Neuronal stem cell (in vitro differentiated cells): Measurements from ENCODE around the gene EML5.
"Not testable (repeated sequence)": the region's sequence is repeated elsewhere in the genome, so short reads cannot be mapped to it uniquely, and the experiment has no call there.

Experiments
- DNase-seq: peaks from one replicate; pipeline ENCODE4 v3.0.0-alpha.2; 2013; ENCODE audit warnings: low spot score
- H2AFZ ChIP-seq: one replicate; pipeline ENCODE4 v1.6.1; 2013; ENCODE audit warnings: mild to moderate bottlenecking, low read length, inconsistent platforms
- H2AK5ac ChIP-seq: 2 replicates; pipeline ENCODE4 v1.6.1; 2013; ENCODE audit warnings: low read depth, mild to moderate bottlenecking, inconsistent platforms, low read length, moderate library complexity, mixed read lengths
- H2BK120ac ChIP-seq: 2 replicates; pipeline ENCODE4 v1.6.1; 2013; ENCODE audit warnings: low read depth, mild to moderate bottlenecking, inconsistent platforms, low read length, moderate library complexity, mixed read lengths
- H2BK12ac ChIP-seq: one replicate; pipeline ENCODE4 v1.6.1; 2013; ENCODE audit warnings: low read length, inconsistent platforms
- H2BK15ac ChIP-seq: 2 replicates; pipeline ENCODE4 v1.6.1; 2013; ENCODE audit warnings: mild to moderate bottlenecking, low read length, inconsistent platforms, mixed read lengths
- H2BK5ac ChIP-seq: one replicate; pipeline ENCODE4 v1.6.1; 2013; ENCODE audit warnings: inconsistent platforms, mild to moderate bottlenecking, low read length, moderate library complexity
- H3K14ac ChIP-seq: one replicate; pipeline ENCODE4 v1.6.1; 2013; ENCODE audit warnings: low read length, inconsistent platforms
- H3K18ac ChIP-seq: 2 replicates; pipeline ENCODE4 v1.6.1; 2013; ENCODE audit warnings: low read length, inconsistent platforms
- H3K23ac ChIP-seq: 2 replicates; pipeline ENCODE4 v1.6.1; 2013; ENCODE audit warnings: low read depth, mild to moderate bottlenecking, mixed read lengths, low read length, inconsistent platforms; ENCODE audit not compliant: poor library complexity
- H3K27ac ChIP-seq: replicated peaks from 3 replicates; pipeline ENCODE4 v1.5.1; 2013; ENCODE audit warnings: low read length, inconsistent platforms
- H3K27me3 ChIP-seq, 3 experiments: 2 replicates each; pipeline ENCODE4 v1.6.1; 2013; ENCODE audit warnings: low read length in 3 of 3, mild to moderate bottlenecking in 2 of 3, inconsistent platforms in 1 of 3, low read depth in 1 of 3, mixed read lengths in 1 of 3, moderate library complexity in 1 of 3; ENCODE audit not compliant: control insufficient read depth in 3 of 3, insufficient read depth in 3 of 3
- H3K36me3 ChIP-seq, 2 donors: replicated peaks in 1 of 2; 2 replicates each; pipeline ENCODE4 v1.6.1; 2013; ENCODE audit warnings: low read length in 2 of 2; ENCODE audit not compliant: control insufficient read depth in 2 of 2, insufficient read depth in 2 of 2
- H3K4ac ChIP-seq: 2 replicates; pipeline ENCODE4 v1.6.1; 2013; ENCODE audit warnings: inconsistent platforms, mild to moderate bottlenecking, low read length, moderate library complexity
- H3K4me1 ChIP-seq, 2 donors: 1 replicate in 1 of 2; 2 replicates in 1 of 2; pipeline ENCODE4 v1.6.1; 2013; ENCODE audit warnings: low read length in 2 of 2, low read depth in 1 of 2; ENCODE audit not compliant: control insufficient read depth in 2 of 2, insufficient read depth in 1 of 2
- H3K4me2 ChIP-seq: one replicate; pipeline ENCODE4 v1.6.1; 2013; ENCODE audit warnings: mild to moderate bottlenecking, low read length, inconsistent platforms; ENCODE audit not compliant: insufficient read depth, poor library complexity, severe bottlenecking
- H3K4me3 ChIP-seq, 2 donors: 2 replicates each; pipeline ENCODE4 v1.5.1; 2013; ENCODE audit warnings: low read length in 2 of 2, mild to moderate bottlenecking in 2 of 2, inconsistent platforms in 1 of 2, moderate library complexity in 1 of 2
- H3K79me1 ChIP-seq: one replicate; pipeline ENCODE4 v1.6.1; 2013; ENCODE audit warnings: low read depth, mild to moderate bottlenecking, inconsistent platforms, low read length, moderate library complexity
- H3K9ac ChIP-seq: one replicate; pipeline ENCODE4 v1.6.1; 2013; ENCODE audit warnings: mild to moderate bottlenecking, low read depth, low read length, inconsistent platforms; ENCODE audit not compliant: poor library complexity
- H3K9me3 ChIP-seq, 2 donors: replicated peaks in 1 of 2; 2 replicates each; pipeline versions ENCODE3 to v1.6.1; 2013; ENCODE audit warnings: low read length in 2 of 2, mild to moderate bottlenecking in 2 of 2, inconsistent platforms in 1 of 2, low read depth in 1 of 2, mixed read lengths in 1 of 2, moderate library complexity in 1 of 2; ENCODE audit not compliant: control insufficient read depth in 2 of 2, insufficient read depth in 1 of 2
- H4K8ac ChIP-seq: one replicate; pipeline ENCODE4 v1.6.1; 2013; ENCODE audit warnings: low read depth, mild to moderate bottlenecking, inconsistent platforms, low read length, moderate library complexity
- H4K91ac ChIP-seq: one replicate; pipeline ENCODE4 v1.6.1; 2013; ENCODE audit warnings: low read length, low read depth, mild to moderate bottlenecking, inconsistent platforms; ENCODE audit not compliant: poor library complexity
- WGBS, 2 donors: extraction: QIAGEN DNeasy Blood & Tissue Kit; methylation state at CpG; one replicate each; pipeline ENCODE4 v1.1.7; 2013; ENCODE audit warnings: missing lambda C conversion rate in 2 of 2, mixed read lengths in 1 of 2; ENCODE audit not compliant: insufficient read length in 2 of 2, insufficient replicate concordance in 1 of 2; ENCODE audit errors: extremely low coverage in 2 of 2; 5-methylcytosine and 5-hydroxymethylcytosine counted together

The EML5 gene

DNA sequence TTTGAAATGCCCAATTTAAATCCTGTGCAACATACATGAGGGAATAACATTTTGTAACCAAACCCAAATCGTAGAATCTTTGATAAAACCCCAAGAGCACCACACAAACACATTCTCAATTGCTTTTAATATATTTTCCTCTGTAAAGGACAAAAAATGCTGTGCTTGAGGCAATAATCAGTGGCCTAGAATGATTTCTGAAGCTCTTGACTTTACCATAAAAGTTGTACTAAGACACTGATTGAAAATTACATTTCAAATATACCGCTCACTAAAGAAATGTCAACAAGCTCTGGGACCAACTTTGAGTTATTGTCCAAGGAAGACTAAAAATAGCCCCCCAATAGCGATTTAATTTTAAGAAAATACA, 1.5 kb downstream of the EML5 start:
- Histone ChIP-seq H3K23ac (no peak overlapping the region), H2AK5ac (no peak overlapping the region), H3K14ac (no peak overlapping the region), H2BK120ac (no peak overlapping the region), H3K27ac (no peak overlapping the region), H2BK5ac (no peak overlapping the region), H3K9ac (no peak overlapping the region), H3K36me3 (no peaks in the 10 kb centered on the region), H2BK12ac (no peak overlapping the region), H3K27me3 (peaks cover 0 to 53% (median 20%) of the 10 kb centered on the region in 3 experiments), H3K4ac (no peak overlapping the region), H4K91ac (no peak overlapping the region), H3K4me2 (no peak overlapping the region), H3K4me3 (no peak overlapping the region), H4K8ac (no peak overlapping the region), H3K9me3 (no peaks in the 10 kb centered on the region), H2BK15ac (no peak overlapping the region), H3K18ac (no peak overlapping the region), H2AFZ (no peak overlapping the region), H3K79me1 (no peaks in the 10 kb centered on the region), H3K4me1 (no peaks in the 10 kb centered on the region)
- DNase-seq = no peak
- no CpG with 5 or more reads among the region's 3 CpGs for WGBS, 2 donors

DNA sequence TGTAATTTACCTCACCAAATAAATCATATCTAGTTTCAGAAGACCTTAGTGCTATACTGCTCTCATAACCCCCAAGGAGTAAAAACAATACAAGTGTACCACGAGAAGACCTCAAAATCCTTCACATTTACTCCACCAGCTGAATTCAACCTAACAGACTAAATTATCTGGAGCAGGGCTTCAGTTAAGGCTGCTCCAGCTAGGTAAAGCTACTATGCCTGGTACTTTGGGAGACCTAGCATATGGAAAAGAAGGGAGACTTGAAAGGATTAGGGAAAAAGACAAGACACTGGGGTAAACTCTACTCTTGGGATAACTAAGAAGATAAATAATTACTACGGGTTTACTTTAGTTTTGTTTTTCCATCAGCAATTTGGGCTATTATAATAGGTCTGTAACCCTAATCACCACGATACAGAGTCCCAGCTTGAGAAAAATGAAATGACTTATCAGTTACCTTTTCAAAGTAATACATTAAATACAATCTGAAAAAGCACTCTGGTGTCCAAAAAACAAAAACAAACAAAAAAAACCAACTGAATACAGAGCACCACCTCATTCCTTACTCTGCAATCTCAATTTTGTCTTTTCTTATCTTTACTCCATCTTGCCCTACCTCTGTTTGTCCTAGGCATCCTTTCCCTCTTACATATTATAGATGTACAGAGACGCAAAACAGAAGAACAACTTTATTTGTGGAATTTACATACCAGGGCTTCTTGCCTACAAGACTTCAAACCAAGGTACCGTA, 2.1 kb downstream of the EML5 start:
- no peak overlapping the region for H3K23ac ChIP-seq
- no peak overlapping the region for H4K8ac ChIP-seq
- no peak overlapping the region for H4K91ac ChIP-seq
- no peak overlapping the region for H3K4ac ChIP-seq
- H3K4me2 ChIP-seq = no peak overlapping the region
- H3K4me1 ChIP-seq = no peaks in the 10 kb centered on the region
- no peak overlapping the region for H2BK120ac ChIP-seq
- DNase-seq = no peak
- no peak overlapping the region for H2AFZ ChIP-seq
- H2AK5ac ChIP-seq = no peak overlapping the region
- no peak overlapping the region for H3K27ac ChIP-seq
- no peak overlapping the region for H2BK12ac ChIP-seq
- no peaks in the 10 kb centered on the region for H3K36me3 ChIP-seq
- H3K9ac ChIP-seq = no peak overlapping the region
- peaks cover 0 to 57% (median 20%) of the 10 kb centered on the region in 3 experiments for H3K27me3 ChIP-seq
- no peaks in the 10 kb centered on the region for H3K9me3 ChIP-seq
- H2BK15ac ChIP-seq = no peak overlapping the region
- H3K14ac ChIP-seq = no peak overlapping the region
- no peak overlapping the region for H3K4me3 ChIP-seq
- no peaks in the 10 kb centered on the region for H3K79me1 ChIP-seq
- no CpG with 5 or more reads among the region's 5 CpGs for WGBS, 2 donors
- no peak overlapping the region for H3K18ac ChIP-seq
- H2BK5ac ChIP-seq = no peak overlapping the region

GRCh38 chr14:88789573-88789972, 3.2 kb downstream of the EML5 start:
- H3K36me3 ChIP-seq, H3K4me3 ChIP-seq, H2BK120ac ChIP-seq, H4K91ac ChIP-seq, H4K8ac ChIP-seq, H3K27ac ChIP-seq, H3K9ac ChIP-seq, H3K23ac ChIP-seq, H2AFZ ChIP-seq, H2BK12ac ChIP-seq, H2BK15ac ChIP-seq, H3K4me1 ChIP-seq, H2BK5ac ChIP-seq, H3K4me2 ChIP-seq, H3K9me3 ChIP-seq, H2AK5ac ChIP-seq, H3K79me1 ChIP-seq, H3K18ac ChIP-seq, H3K14ac ChIP-seq, H3K4ac ChIP-seq, DNase-seq: not testable (repeated sequence)
- H3K27me3 ChIP-seq = peaks cover 0 to 60% (median 20%) of the 10 kb centered on the region in 3 experiments

DNA sequence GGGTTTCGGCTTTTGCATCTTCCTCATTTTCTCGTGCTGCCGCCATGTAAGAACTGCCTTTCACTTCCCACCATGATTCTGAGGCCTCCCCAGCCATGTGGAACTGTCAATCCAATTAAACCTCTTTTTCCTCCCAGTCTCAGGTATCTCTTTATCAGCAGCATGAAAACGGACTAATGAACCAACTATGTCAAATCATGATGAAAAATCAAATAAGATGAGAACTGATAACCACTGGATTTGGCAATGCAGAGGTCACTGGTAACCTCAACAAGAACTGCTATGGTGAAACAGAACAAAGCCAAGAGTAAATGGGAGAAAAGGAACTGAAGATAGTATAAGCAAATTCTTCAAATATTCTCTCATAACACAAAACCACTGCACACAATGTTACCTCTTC, 6.0 kb downstream of the EML5 start:
- Histone ChIP-seq H2BK5ac (no peak overlapping the region), H2BK12ac (no peak overlapping the region), H3K36me3 (no peaks in the 10 kb centered on the region), H3K4ac (no peak overlapping the region), H4K91ac (no peak overlapping the region), H3K27ac (no peak overlapping the region), H3K23ac (no peak overlapping the region), H2BK120ac (no peak overlapping the region), H3K27me3 (peaks cover 0 to 42% (median 10%) of the 10 kb centered on the region in 3 experiments), H2AFZ (no peak overlapping the region), H4K8ac (no peak overlapping the region), H3K18ac (no peak overlapping the region), H3K79me1 (no peaks in the 10 kb centered on the region), H2BK15ac (no peak overlapping the region), H3K4me2 (no peak overlapping the region), H3K9ac (no peak overlapping the region), H3K14ac (no peak overlapping the region), H3K4me1 (no peaks in the 10 kb centered on the region), H2AK5ac (no peak overlapping the region), H3K4me3 (no peak overlapping the region), H3K9me3 (peaks cover 0 to 5% of the 10 kb centered on the region in 2 donors)
- DNase-seq = no peak
- WGBS, 2 donors = no CpG with 5 or more reads among the region's 4 CpGs
